ENCODE results near the gene GAS2L2. TPM values are rescaled to one million over a fixed set of nuclear protein-coding genes. Genes with fewer than 3 reads are reported as not detected.

GAS2L2 gene
- polyA plus RNA-seq, 1 donor (not counting 4 experiments of a cell fraction or from before 2014, with no cell fraction given), result 0.05 TPM

DNA sequence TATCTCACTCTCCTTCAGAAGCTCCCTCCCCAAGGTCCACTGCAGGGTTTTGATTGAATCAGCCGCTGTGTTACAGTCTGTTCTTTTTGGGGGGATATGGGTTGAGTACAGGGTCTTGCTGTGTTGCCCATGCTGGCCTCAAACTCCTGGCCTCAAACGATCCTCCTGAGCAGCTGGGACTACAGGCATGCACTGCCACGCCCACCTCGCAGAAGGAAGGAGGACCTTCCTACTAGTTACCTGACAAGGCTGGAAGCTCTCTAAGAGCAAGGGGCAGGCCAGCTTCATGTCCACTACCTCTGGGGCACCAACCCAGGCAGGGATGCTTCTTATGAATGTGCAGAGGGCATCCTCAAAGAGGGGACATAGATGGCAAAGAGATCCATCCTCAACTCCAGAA lies 44.3 kb upstream of the GAS2L2 start:
- no peak overlapping the region for H3K9ac ChIP-seq (ENCODE audit: control insufficient read depth, extremely low read depth, insufficient read depth, low read length)
- no peaks in the 10 kb centered on the region for H3K79me2 ChIP-seq (ENCODE audit: control insufficient read depth, insufficient read depth, low read length)
- H3K9me1 ChIP-seq (ENCODE audit: control insufficient read depth, extremely low read depth, insufficient read depth, low read length), result no peaks in the 10 kb centered on the region
- H3K27ac ChIP-seq (ENCODE audit: control insufficient read depth, insufficient read depth, low read length), result no peak overlapping the region
- FAIRE-seq (no peak), DNase-seq (ENCODE audit: low read depth, low spot score) (no peak)
- no peaks in the 10 kb centered on the region for H3K9me3 ChIP-seq (ENCODE audit: control insufficient read depth, low read depth, low read length)
- no peaks in the 10 kb centered on the region for H3K27me3 ChIP-seq (ENCODE audit: control insufficient read depth, extremely low read depth, insufficient read depth, low read length)
- H3K4me3 ChIP-seq (ENCODE audit: control insufficient read depth in 2 of 3, extremely low read depth in 1 of 3, insufficient read depth in 2 of 3, low read depth in 1 of 3, low read length in 3 of 3), result no peak overlapping the region
- dilution Hi-C loops (cut with MboI; ENCODE audit: extremely low pct_ligation_motif_present, low sequenced_read_pairs), result no loop called here
- TF ChIP-seq, protein P1, sequence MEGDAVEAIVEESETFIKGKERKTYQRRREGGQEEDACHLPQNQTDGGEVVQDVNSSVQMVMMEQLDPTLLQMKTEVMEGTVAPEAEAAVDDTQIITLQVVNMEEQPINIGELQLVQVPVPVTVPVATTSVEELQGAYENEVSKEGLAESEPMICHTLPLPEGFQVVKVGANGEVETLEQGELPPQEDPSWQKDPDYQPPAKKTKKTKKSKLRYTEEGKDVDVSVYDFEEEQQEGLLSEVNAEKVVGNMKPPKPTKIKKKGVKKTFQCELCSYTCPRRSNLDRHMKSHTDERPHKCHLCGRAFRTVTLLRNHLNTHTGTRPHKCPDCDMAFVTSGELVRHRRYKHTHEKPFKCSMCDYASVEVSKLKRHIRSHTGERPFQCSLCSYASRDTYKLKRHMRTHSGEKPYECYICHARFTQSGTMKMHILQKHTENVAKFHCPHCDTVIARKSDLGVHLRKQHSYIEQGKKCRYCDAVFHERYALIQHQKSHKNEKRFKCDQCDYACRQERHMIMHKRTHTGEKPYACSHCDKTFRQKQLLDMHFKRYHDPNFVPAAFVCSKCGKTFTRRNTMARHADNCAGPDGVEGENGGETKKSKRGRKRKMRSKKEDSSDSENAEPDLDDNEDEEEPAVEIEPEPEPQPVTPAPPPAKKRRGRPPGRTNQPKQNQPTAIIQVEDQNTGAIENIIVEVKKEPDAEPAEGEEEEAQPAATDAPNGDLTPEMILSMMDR (optimal IDR thresholded peaks at IDR 0.05 in 1 of 3, IDR thresholded peaks at IDR 0.05 in 1 of 3, conservative IDR thresholded peaks at IDR 0.05 in 1 of 3; ENCODE audit: extremely low read depth in 1 of 3, insufficient read depth in 2 of 3, low read length in 3 of 3), result no peak
- no peak for TF ChIP-seq EZH2 (IDR thresholded peaks at IDR 0.05; ENCODE audit: low read length)
- no peak overlapping the region for H3K4me2 ChIP-seq (ENCODE audit: control insufficient read depth, extremely low read depth, insufficient read depth, low read depth, low read length)
- H4K20me1 ChIP-seq (ENCODE audit: control insufficient read depth, extremely low read depth, insufficient read depth, low read length), result no peaks in the 10 kb centered on the region
- no peaks in the 10 kb centered on the region for H3K36me3 ChIP-seq (ENCODE audit: control insufficient read depth in 2 of 2, extremely low read depth in 1 of 2, insufficient read depth in 2 of 2, low read length in 2 of 2)
- H2AFZ ChIP-seq (ENCODE audit: control insufficient read depth, low read length), result no peak overlapping the region
- H3K4me1 ChIP-seq (ENCODE audit: control insufficient read depth, extremely low read depth, insufficient read depth, low read length), result peaks cover 23% of the 10 kb centered on the region

GRCh38 chr17:35796942-35797341 lies 43.9 kb upstream of the GAS2L2 start:
- no peaks in the 10 kb centered on the region for H3K9me3 ChIP-seq (ENCODE audit: control insufficient read depth, low read depth, low read length)
- DNase-seq (ENCODE audit: low read depth, low spot score) (no peak), FAIRE-seq (no peak)
- H3K27me3 ChIP-seq (ENCODE audit: control insufficient read depth, extremely low read depth, insufficient read depth, low read length), result no peaks in the 10 kb centered on the region
- H3K36me3 ChIP-seq (ENCODE audit: control insufficient read depth in 2 of 2, extremely low read depth in 1 of 2, insufficient read depth in 2 of 2, low read length in 2 of 2), result no peaks in the 10 kb centered on the region
- H3K4me2 ChIP-seq (ENCODE audit: control insufficient read depth, extremely low read depth, insufficient read depth, low read depth, low read length), result no peak overlapping the region
- no peak overlapping the region for H2AFZ ChIP-seq (ENCODE audit: control insufficient read depth, low read length)
- H3K27ac ChIP-seq (ENCODE audit: control insufficient read depth, insufficient read depth, low read length), result no peak overlapping the region
- no peak overlapping the region for H3K4me3 ChIP-seq (ENCODE audit: control insufficient read depth in 2 of 3, extremely low read depth in 1 of 3, insufficient read depth in 2 of 3, low read depth in 1 of 3, low read length in 3 of 3)
- H3K9ac ChIP-seq (ENCODE audit: control insufficient read depth, extremely low read depth, insufficient read depth, low read length), result no peak overlapping the region
- H3K4me1 ChIP-seq (ENCODE audit: control insufficient read depth, extremely low read depth, insufficient read depth, low read length), result peaks cover 27% of the 10 kb centered on the region
- TF ChIP-seq, protein P1 (optimal IDR thresholded peaks at IDR 0.05 in 1 of 3, IDR thresholded peaks at IDR 0.05 in 1 of 3, conservative IDR thresholded peaks at IDR 0.05 in 1 of 3; ENCODE audit: extremely low read depth in 1 of 3, insufficient read depth in 2 of 3, low read length in 3 of 3), result no peak
- no peak for TF ChIP-seq EZH2 (IDR thresholded peaks at IDR 0.05; ENCODE audit: low read length)
- no peaks in the 10 kb centered on the region for H3K9me1 ChIP-seq (ENCODE audit: control insufficient read depth, extremely low read depth, insufficient read depth, low read length)
- dilution Hi-C loops (cut with MboI; ENCODE audit: extremely low pct_ligation_motif_present, low sequenced_read_pairs), result no loop called here
- H4K20me1 ChIP-seq (ENCODE audit: control insufficient read depth, extremely low read depth, insufficient read depth, low read length), result no peaks in the 10 kb centered on the region
- no peaks in the 10 kb centered on the region for H3K79me2 ChIP-seq (ENCODE audit: control insufficient read depth, insufficient read depth, low read length)

Data from keratinocyte (primary cell).